Pons (tissue), 1 donor: ENCODE measurements around the gene MYO7A.

Experiments
- DNase-seq: peaks from one replicate; pipeline ENCODE4 v3.0.0-alpha.2; 2016; ENCODE audit warnings: low spot score

The MYO7A gene

DNA sequence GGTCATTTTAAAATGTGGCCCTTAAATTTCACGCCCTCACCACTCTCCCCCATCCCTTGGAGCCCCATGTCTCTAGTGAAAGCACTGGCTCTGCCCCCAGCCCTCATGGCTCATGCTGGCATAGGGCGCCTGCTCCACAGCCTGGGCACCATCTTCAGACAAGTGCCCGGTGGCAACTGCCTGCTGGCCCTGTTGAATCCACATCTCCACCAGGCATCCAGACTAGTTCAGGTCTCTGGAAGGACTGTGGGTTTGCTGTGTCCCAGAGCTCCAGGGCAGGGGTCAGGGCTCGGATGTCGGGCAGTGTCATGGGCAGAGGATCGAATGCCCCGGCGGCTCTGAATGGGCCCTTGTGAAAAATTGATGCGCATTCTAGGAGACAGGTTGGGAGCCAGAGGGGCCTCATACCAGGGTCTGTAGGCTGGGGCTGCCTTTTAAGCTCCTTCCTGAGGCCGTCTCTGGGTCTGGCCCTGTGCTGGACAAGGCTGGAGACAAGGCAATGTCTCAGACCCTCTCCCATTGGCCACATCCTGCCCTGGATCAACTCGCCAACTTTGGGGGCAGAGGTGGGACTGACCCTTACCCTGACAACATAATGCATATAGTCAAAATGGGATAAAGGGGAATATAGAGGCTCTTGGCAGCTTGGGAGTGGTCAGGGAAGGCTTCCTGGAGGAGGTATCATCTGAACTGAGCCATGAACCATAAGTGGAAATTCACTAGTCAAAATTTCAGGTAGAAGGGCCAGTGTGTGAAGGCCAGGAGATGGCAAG is 1.2 kb downstream of the MYO7A start:
- no peak for DNase-seq

DNA sequence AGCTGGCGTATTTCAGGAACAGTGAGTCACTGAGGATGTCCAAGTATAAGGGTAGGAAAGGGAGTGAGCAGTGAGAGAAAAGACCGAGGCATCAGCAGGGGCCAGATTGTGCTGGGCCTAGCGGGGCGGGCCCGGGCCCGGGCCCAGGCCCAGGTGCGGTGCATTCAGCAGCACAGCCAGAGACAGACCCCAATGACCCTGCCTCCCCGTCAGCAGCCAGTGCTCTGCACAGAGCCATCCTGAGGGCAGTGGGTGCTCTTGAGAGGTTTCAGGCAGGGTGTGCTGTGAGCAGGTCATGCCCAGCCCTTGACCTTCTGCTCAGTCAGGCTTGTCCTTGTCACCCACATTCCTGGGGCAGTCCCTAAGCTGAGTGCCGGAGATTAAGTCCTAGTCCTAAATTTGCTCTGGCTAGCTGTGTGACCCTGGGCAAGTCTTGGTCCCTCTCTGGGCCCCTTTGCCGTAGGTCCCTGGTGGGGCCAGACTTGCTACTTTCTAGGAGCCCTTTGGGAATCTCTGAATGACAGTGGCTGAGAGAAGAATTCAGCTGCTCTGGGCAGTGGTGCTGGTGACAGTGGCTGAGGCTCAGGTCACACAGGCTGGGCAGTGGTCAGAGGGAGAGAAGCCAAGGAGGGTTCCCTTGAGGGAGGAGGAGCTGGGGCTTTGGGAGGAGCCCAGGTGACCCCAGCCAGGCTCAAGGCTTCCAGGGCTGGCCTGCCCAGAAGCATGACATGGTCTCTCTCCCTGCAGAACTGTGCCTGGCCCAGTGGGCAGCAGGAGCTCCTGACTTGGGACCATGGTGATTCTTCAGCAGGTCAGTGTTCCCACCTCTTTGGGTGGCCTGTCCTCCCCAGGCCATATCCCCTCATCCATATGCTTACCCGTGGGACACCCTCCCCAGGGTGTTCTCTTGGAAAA is 2.1 kb downstream of the MYO7A start:
- DNase-seq, result no peak

DNA sequence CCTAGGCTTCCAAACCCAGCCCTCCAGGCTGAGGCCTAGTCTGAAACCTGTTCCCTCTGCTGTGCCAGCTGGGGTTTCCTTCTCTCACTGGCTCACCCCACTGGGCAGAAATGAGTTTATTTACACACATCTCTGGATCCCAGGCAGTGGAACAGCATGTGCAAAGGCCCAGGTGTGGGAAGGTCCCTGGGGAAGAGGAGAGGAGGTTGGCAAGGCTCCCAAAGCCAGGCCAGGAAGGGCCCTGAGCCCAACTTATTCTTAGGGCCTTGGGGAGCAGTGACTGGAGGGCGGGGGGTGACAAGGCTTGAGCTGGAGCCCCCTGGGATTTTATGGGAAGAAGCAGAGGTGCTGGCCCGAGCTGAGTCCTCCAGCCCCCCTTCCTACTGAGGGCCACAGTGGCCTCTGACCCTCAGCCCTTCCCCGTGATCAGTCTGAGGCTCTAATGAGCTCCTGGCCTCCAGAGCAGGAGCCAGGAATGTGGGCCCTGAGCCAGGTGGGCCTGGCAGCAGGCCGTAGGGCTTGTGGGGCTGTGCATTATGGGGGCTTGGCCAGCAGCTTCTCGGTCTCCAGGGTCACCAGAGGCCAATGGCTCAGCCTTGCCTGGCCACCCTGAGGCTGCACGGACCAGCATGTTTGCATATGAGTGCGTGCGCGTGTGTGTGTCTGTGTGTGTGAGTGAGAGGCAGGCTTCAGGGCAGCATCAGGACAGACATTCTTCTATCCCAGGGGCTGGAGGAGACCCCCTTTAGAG is 2.9 kb downstream of the MYO7A start:
- DNase-seq, result no peak

DNA sequence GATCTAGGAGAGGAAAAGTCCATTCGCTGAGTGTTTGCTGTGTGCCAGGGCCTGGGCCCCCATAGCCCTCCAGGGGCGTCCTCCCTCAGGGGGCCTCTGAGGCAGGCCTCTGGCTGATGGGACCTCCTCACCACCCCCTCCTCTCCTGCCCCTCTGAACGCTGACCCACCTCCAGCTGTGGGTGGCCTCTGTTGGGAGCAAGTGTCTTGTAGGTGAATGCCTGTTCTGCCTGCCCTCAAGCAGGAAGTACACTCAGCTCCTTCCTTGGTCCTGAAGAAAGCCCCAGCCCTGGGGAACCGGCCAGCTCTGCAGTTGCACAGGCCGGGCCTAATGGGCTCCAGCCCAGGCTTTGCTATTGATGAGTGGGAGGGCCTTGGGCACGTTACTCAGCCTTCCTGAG is 3.5 kb downstream of the MYO7A start:
- DNase-seq, result no peak

DNA sequence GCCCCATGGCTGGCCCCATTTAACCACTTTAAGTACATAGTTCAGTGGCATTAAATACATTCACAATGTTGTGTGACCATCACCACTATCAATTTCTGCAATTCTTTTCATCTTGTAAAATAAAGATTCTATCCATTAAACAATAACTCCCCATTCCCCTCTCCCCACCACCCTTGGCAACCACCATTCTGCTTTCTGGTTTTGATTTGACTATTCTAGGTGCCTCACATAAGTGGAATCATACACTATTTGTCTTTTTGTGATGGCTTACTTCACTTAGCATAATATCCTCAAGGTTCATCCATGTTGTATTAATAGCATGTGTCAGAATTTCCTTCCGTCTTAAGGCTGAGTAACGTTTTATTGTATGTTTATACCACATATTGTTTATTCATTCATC is 7.0 kb downstream of the MYO7A start:
- no peak for DNase-seq

DNA sequence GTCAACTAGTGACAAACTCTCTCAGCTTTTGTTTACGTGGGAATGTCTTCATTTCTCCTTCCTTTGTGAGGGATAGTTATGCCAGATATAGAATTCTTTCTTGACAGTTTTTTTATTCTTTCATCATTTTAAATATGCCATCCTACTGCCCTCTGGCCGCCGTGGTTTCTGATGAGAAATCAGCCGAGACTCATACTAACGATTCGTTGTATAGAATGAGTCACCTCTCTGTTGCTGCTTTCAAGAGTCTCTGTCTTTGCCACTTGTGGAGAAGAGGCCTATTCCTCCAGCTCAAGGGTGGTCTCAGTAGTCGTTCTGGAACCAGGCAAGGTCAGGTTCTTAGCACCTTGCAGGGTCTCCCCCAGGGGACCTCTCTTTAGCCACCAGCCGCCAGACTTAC is 8.0 kb downstream of the MYO7A start:
- DNase-seq, result no peak

DNA sequence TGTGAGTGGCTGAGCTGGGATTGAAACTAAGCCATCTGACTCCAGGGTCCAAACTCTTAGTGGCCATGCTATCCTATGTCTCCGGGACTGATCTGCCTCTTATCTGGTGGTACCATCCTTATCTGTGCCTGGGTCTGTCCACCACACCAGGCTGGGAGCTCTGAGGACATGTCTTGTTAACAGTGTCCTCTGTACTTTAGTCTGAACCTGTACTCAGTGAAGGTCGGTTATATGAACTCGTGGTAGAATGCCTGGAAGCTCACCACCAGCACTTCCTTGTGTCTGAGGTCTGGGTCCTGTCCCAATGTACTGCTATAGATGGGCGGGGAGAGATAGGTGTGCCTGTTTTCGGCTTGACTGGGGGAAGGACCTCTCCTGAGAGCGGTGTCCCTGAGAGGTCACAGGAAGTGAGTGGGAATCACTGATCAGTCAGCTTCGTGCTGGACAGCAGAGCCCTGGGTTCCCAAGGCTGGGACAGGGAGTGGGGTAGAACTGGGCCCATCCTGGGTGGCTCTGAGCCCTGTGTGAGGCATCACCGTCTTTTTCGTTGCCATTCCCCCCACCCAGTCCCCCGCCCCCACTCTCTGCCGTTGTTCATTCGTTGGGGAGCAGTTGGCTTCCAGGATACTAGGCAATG is 8.9 kb downstream of the MYO7A start:
- DNase-seq, result no peak

DNA sequence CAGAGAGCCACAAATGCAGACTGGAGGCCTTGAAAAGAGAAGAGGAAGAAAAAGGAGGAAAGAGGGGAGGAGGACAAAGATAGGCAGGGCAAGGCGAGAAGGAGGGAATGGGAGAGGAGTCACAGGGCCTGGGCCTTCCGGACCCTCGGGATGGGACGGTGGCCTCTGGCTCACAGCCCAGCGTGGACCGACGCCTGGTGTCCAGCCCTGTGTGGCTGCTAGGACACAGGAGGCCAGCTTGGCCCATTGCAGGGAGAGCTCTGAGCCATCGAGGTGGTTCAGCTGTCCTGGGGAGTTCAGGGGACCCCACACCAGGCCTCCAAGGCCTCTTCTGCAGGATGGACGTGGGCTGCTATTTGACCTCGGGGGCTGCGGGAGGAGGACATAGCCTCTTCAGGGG is 9.4 kb downstream of the MYO7A start:
- DNase-seq, result no peak

DNA sequence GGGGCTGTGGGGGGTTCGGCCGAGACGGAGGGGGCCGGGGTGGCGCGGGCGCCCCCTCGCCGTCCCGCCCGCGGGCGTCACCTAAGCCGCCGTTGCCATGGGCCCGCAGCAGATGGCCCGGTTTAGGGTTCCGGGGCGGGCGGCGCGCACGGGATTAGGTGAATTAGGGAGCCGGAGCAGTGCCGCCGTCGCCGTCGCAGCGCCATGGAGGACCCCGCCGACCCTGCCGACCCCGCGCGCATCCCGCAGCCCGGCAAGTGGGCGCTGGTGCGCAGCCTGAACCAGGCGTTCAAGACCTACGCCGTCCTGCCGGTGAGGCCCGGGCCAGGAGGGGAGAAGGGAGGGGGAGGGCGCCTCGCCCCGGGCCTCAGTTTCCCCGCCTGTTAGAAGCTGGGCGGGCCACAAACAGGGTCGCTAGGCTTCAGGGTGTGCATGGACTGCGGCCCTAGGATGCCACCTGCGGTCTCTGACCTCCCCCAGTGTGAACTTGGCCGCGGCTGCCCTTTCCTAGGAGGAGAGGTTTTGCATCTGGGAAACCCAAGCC is 10.1 kb downstream of the MYO7A start:
- no peak for DNase-seq

DNA sequence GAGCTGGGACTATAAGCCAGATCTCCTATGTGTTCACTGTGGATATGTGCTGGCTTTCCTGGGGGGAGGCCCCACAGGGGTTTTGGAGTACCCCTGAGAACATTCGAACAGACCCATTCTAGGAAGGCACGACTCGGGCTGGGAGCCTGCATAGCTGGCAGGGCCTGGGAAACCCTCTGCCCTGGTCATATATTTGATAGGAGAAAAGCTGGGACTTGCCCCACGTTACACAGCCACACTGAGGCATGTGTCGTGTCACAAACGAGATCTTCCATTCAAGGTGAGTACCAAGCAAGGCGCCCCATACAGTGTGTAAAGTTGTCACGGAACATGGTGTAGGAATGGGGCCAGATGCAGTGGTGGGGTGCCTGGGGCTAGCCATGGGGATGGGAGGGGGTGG is 11.2 kb downstream of the MYO7A start:
- no peak for DNase-seq

DNA sequence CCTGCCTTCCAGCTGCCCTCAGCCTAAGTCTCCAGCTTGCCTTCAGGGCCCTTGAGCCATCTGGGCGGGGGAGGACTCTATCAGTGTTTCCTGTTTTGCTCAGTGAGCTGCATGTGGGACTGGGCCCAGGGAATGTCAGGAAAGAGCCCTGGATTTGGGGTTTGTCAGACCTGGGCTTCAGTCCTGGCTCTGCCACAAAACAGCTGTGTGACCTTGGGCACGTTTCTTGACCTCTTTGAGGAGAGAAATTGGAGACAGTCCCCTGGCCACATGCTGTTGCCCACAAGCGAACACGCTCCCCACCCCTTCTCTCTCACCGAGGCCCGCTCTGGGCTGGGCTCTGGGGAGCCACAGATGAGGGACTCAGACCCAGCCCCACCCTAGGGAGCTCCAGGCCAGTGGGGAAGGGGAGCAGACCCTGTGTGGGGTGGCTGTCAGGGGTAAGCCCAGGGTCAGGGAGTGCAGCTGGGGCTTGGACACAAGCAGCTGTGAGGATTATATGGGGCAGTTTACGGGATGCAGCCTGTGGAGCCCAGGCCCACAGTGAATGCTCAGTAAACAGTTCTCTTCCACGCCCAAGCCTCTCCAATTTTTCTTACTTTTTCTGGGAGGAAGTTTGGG is 12.3 kb downstream of the MYO7A start:
- no peak for DNase-seq

DNA sequence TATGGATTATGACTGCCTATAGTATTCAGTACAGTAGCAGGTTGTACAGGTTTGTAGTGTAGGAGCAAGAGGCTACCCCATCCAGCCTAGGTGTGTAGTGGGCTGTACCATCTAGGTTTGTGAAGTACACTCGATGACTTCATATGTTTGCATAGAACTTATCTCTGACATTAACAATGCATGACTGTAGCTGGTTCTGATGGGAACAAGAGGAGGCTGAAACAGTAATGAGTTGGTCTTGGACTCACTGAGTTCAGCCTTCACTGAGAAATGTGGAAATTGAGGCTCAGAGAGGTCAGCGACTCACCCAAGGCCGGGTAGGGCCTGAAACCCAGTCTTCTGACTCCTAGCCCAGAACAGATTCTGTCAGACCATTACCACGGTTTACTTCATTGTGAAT is 13.0 kb downstream of the MYO7A start:
- DNase-seq, result no peak

DNA sequence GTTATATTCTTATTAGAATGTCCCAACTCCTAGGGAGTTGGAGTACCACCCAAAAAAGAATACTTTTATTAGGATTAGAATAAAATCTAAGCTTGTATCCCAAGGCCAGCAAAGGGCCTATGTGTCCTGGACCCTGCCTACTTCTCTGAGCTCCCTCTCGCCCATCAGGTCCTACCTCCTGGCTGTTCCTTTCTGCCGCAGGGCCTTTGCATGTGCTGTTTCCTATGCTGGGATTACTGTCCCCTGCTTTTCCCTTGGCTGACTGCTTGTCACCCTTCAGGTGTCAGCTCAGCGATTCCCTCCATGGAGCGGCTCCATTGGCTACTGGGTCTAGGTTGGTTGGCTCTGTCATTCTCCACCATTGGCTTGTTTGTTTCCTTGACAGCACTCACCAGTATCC is 13.4 kb downstream of the MYO7A start:
- DNase-seq, result no peak

DNA sequence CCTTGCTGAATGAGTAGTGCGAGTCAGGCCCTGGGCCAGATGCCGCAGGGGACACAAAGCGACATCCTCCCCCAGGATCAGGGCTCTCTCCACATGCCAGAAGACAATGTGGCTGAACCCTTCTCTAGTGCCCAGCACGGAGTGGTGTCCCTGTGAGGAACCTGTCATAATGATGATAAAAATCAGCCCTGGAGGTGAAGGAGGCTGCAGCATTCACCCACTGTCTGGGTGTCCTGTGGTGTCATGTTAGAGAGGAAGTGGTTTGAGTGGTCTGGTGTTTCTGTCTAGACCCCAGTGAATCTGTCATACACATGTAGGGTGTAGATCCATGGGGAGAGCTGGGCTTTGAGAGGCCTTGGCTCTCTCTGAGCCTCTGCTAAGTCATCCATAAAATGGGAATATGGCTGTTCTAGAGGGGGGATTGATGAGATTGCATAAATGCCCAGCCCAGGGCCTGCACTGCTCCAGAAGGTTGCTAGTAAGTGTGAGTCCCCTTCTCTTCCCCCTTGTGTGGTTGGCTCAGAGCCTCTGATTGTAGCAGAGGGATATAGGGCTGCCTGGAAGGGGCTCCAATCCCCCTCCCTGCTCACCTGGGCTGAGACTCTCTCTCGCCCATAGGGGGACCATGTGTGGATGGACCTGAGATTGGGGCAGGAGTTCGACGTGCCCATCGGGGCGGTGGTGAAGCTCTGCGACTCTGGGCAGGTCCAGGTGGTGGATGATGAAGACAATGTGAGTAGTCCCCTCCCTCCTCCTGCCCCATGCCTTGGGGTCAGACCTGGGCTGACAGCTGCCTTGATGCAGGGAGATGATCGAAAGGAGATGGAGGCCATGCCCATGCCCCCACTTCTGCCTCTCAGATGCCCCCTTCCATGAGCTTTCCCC is 14.3 kb downstream of the MYO7A start:
- no peak for DNase-seq

DNA sequence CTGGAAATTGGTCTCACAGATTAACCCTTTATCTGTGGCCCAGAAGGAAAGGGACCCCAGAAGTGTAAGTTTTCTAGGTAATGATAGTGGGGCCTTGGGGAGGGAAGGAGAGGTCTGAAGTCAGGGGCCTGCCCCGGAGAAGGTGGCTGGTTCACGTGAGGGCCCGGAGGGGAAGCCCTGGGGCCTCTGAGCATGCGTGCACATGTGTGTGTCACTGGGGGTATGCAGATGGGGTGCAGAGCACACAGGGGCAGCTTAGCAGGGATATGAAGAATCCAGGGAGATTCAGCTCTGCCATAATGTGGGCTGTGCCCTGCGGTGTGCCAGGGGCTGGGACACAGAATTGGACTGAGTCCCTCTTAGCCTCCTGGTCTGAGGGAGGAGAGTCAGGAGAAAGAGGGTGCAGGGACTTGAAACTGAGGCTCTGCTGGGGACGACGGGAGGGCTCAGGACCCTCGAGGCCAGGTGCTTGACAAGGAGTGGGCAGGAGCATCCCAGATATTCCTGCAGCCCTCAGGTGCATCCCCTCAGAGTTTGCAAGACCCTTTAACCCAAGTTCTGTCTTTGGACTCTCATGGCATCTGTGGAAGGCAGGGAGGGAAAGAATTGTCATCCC is 15.5 kb downstream of the MYO7A start:
- DNase-seq, result no peak

DNA sequence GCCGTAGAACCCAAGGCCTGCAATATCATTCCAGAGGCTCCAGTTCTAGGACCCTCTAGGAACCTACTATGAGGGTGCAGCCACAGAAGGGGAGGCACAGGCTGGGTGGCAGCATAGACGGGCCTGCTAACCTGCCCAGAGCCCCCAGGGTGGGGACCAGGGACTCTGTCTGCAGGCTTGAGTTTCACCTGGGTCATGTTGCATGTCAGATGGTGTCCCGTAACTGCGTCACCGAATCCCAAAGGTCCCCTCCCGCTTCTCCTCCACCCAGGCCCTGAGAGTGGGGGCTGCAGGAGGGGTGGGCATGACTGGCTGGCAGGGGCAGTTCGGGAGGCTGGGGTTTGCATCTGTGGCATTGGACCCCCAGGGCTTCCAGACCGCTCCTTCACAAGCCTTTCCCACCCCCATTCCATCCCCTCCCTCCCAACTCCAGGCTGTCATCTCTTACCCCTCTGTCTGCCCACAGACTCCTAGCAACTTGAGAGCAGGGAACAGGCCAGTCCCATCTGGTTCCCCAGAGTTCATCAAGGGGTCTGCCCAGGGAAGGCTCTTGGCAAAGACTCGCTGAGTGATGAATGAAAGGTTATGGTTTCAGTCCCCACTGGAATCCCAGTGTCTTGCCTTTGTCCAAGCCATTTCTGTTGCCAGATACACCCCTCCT is 16.3 kb downstream of the MYO7A start:
- DNase-seq, result no peak

DNA sequence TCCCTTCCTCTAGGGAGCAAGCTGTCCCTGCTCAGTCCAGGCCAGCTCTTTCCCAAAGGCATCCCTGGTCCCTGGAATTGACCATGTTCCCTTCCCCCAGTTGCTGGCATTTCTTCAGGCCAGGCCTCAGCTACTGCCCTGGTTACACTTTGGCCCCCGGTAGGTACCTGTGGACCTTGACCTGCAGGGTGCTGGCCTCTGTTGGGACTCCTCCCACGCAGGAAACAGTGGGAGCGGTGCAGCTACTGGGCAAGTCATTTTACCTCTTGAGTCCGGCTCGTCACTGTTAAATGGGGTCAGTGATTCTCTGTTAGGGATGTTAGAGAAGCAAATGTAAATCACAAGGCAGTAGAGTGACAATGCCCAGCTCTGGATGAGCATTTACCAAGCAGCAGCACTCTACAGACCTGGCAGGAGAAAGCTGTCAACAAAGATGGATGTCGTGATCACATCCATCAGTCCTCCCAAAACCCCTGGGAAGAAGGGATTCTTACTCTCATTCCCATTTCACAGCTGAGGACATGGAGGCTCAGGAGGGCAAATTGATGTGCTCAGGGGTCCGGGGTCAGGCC is 16.9 kb downstream of the MYO7A start:
- DNase-seq, result no peak

DNA sequence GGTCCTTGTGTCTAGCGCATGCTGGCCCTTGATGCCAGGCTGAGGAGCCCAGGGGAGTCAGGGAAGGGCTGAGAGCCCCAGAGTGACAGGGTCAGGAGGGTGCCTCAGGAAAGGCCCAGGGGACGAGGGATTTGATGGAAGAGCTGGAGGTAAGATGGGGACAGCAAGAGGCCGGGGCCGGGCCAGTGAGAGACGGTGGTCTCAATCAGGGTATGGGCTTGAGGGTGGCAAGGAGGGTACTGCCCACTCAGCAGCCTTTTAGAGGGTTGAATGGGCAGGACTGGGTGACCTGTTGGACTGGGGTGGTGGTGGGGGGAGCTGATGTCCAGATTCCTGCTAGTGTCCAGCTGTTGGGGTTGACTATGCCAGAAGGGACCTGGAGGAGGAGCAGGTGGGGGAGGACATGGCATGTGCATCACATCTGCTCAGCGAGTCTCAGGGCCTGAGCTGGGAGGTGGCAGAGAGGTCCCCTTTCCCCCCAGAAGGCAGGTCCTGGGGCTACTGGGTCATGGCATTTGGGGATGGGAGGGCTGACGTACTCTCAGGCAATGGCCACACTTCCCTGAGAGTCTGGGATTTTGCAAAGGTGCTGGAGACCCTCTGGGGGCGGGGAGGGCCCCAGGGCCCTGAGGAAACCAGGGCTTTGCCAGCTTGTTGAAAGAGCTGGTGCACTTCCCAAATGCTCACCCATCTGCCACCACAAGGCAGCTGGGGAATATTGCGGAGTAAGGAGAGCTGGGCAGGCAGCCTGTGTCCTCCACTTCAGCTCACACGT is 18.4 kb downstream of the MYO7A start:
- DNase-seq, result no peak

DNA sequence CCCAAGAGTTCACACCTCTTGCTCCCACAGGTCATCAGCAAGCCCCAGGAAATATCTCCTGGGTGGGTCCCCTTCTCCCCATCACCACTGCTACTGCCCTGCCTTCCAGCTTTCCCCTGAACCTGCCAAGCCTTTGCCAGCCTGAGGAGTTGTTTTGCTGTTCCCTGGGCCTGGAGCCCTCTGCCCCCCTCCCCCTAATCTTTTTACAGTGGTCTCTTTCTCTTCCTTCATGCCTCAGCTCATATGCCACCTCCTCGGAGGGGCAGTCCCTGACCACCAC is 18.9 kb downstream of the MYO7A start:
- DNase-seq, result no peak
